GM12872 (cell line): ENCODE data around the gene ATF6.

ENCODE experiments used
- CTCF ChIP-seq: IDR thresholded peaks from 3 replicates; pipeline ENCODE4 v1.5.1; 2011; ENCODE audit warnings: low read depth, mild to moderate bottlenecking, low read length, moderate library complexity; ENCODE audit not compliant: insufficient read depth

ATF6 gene

DNA sequence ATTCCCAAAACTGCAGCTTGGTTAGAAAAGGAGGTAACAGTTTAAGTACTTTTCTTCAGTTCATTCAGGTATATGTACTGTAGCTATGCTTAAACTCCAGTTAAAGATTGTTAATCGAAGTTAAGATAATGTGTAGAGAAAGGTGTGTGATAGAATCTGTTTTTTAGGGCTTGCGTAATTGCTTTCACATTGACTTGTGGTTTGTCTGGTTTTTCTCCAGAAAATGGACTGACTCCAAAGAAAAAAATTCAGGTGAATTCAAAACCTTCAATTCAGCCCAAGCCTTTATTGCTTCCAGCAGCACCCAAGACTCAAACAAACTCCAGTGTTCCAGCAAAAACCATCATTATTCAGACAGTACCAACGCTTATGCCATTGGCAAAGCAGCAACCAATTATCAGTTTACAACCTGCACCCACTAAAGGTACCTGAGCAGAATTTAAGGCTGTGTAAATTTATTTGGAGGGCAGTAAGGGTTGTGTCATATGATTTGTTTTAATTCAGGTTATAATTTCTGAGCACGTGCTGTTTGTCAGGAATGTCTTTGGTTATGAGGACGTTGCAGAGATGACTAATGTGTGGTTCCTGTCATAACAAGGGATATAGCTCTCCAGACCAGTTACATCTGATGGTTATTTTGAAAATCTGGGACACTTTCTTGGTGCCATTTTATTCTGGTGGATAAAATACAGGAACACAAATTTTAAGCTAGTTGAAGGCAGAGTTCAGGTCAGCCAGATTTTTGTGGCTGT lies 26.0 kb downstream of the ATF6 start:
- TF ChIP-seq CTCF = no peak

DNA sequence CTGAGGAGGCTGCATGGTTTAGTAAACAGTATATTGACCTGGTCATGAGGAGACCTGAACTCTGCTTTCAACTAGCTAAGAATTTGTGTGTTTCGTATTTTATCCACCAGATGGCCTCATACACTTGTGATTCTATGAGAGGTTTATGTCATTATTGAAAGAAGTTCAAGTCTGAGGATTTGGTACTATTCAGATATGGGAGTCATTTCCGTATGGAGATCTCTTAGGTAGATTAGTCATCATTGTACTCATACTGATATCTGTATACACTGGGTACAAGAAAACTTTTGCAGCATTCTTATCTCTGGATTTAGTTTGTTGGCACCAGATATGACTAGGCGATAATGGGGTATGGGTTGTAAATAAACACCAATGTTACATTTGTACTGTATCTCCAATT lies 26.6 kb downstream of the ATF6 start:
- peak; percentile 40; the same call in 2 of the 3 replicates for TF ChIP-seq CTCF

GRCh38 chr1:161799792-161800191 lies 33.7 kb downstream of the ATF6 start:
- TF ChIP-seq CTCF = no peak

GRCh38 chr1:161801955-161802354 lies 35.8 kb downstream of the ATF6 start:
- no peak for TF ChIP-seq CTCF

DNA sequence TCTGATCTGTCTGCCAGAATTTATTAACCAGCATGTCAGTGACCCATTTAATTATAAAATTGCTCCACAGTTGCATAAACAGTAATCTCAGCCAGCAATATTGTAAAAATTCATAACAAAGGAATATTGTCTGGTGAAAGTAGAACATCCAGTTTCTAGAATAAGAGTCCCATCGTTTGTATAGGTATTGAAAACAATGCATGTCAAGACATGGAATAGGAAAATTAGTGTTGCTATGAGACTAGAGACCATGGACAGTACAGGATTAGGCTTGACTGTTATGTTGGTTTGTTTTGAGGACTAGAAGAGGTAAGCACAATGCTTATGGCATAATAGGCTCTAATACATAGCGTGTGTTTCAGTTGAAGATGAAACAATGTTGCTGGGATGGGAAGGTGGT lies 37.1 kb downstream of the ATF6 start:
- no peak for TF ChIP-seq CTCF

GRCh38 chr1:161805399-161806197 lies 39.5 kb downstream of the ATF6 start:
- TF ChIP-seq CTCF = no peak

DNA sequence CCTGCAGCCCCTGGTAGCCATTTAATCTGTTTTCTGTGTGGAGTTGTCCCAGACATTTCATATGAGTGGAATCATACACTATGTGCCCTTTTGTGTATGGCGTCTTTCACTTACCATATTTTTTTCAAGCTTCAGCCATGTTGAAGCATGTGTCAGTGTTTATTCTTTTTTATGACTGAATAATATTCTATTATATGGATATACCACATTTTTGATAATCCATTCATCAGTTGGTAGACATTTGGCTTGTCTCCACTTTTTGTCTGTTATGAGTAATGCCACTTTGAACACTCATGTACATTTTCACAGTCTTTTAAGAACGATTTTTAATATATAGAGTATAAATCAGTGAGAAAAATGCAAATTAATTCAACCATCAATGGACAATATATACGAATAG lies 44.7 kb downstream of the ATF6 start:
- TF ChIP-seq CTCF = no peak
